Activated naive CD8-positive, alpha-beta T cell (primary cell): ENCODE results near the gene TRPM5.

Experiments
- H3K27ac Mint-ChIP-seq: one replicate; pipeline ENCODE4 v1.8.0; 2021; ENCODE audit warnings: mixed read lengths
- H3K27me3 Mint-ChIP-seq: one replicate; pipeline ENCODE4 v1.8.0; 2021; ENCODE audit warnings: mixed read lengths
- H3K36me3 Mint-ChIP-seq: one replicate; pipeline ENCODE4 v1.8.0; 2021; ENCODE audit warnings: mixed read lengths
- H3K4me1 Mint-ChIP-seq: one replicate; pipeline ENCODE4 v1.8.0; 2021; ENCODE audit warnings: low read depth, mixed read lengths
- H3K4me3 Mint-ChIP-seq: one replicate; pipeline ENCODE4 v1.8.0; 2021; ENCODE audit warnings: mild to moderate bottlenecking, mixed read lengths
- H3K9me3 Mint-ChIP-seq: one replicate; pipeline ENCODE4 v1.8.0; 2021; ENCODE audit warnings: low read depth, mixed read lengths

TRPM5 gene

GRCh38 chr11:2400762-2401435 is 43.4 kb downstream of the TRPM5 start:
- Mint-ChIP-seq H3K9me3 (no peaks in the 10 kb centered on the region), H3K4me3 (peak overlapping the region; percentile 94), H3K27me3 (no peaks in the 10 kb centered on the region), H3K27ac (peak overlapping the region; percentile 88), H3K36me3 (no peaks in the 10 kb centered on the region), H3K4me1 (peaks cover 10% of the 10 kb centered on the region)

GRCh38 chr11:2400069-2400761 is 44.1 kb downstream of the TRPM5 start, which contains the start of gene TSSC4:
TSS of gene TSSC4 (plus strand) at chr11:2400750. CDS start at chr11:2402634, 1,884 bp downstream.
- H3K4me1 Mint-ChIP-seq = peaks cover 10% of the 10 kb centered on the region
- H3K27me3 Mint-ChIP-seq = no peaks in the 10 kb centered on the region
- no peaks in the 10 kb centered on the region for H3K36me3 Mint-ChIP-seq

GRCh38 chr11:2399488-2400068 is 44.7 kb downstream of the TRPM5 start:
- no peaks in the 10 kb centered on the region for H3K36me3 Mint-ChIP-seq
- H3K9me3 Mint-ChIP-seq = no peaks in the 10 kb centered on the region
- H3K4me1 Mint-ChIP-seq = peaks cover 10% of the 10 kb centered on the region
- H3K27me3 Mint-ChIP-seq = no peaks in the 10 kb centered on the region
- H3K4me3 Mint-ChIP-seq = peak overlapping the region; percentile 94
- H3K27ac Mint-ChIP-seq = peak overlapping the region; percentile 81

More at GRCh38 chr11:2400069-2400761, 44.1 kb downstream of the TRPM5 start, which contains the start of gene TSSC4:
- peak within 1 kb of the TSS; percentile 94 for H3K4me3 Mint-ChIP-seq
- peak within 1 kb of the TSS; percentile 88 for H3K27ac Mint-ChIP-seq
- H3K9me3 Mint-ChIP-seq = no peaks in the 10 kb centered on the region

- Mint-ChIP-seq H3K4me3 (peak overlapping the region; percentile 94), H3K27me3 (no peaks in the 10 kb centered on the region), H3K27ac (peak overlapping the region; percentile 81), H3K4me1 (peaks cover 10% of the 10 kb centered on the region), H3K9me3 (no peaks in the 10 kb centered on the region), H3K36me3 (no peaks in the 10 kb centered on the region)
These were observed 45.5 kb downstream of the TRPM5 start for GRCh38 chr11:2398664-2399355.

- peaks cover 7% of the 10 kb centered on the region for H3K4me1 Mint-ChIP-seq
- no peaks in the 10 kb centered on the region for H3K36me3 Mint-ChIP-seq
- H3K27me3 Mint-ChIP-seq = no peaks in the 10 kb centered on the region
- no peak overlapping the region for H3K4me3 Mint-ChIP-seq
- peak overlapping the region; percentile 23 for H3K27ac Mint-ChIP-seq
- H3K9me3 Mint-ChIP-seq = no peaks in the 10 kb centered on the region
These were observed 47.3 kb downstream of the TRPM5 start for GRCh38 chr11:2397005-2397404.

- no peaks in the 10 kb centered on the region for H3K27me3 Mint-ChIP-seq
- H3K9me3 Mint-ChIP-seq = no peaks in the 10 kb centered on the region
These were observed 47.8 kb downstream of the TRPM5 start for GRCh38 chr11:2396471-2396870.

GRCh38 chr11:2395856-2396255 is 48.5 kb downstream of the TRPM5 start:
- Mint-ChIP-seq H3K27ac (no peak overlapping the region), H3K4me1 (peaks cover 3% of the 10 kb centered on the region), H3K9me3 (no peaks in the 10 kb centered on the region), H3K4me3 (no peak overlapping the region), H3K27me3 (no peaks in the 10 kb centered on the region), H3K36me3 (no peaks in the 10 kb centered on the region)

More at GRCh38 chr11:2396471-2396870, 47.8 kb downstream of the TRPM5 start:
- no peak overlapping the region for H3K27ac Mint-ChIP-seq
- H3K4me3 Mint-ChIP-seq = no peak overlapping the region
- no peaks in the 10 kb centered on the region for H3K36me3 Mint-ChIP-seq
- H3K4me1 Mint-ChIP-seq = peaks cover 5% of the 10 kb centered on the region

- Mint-ChIP-seq H3K27ac (no peak overlapping the region), H3K27me3 (no peaks in the 10 kb centered on the region), H3K4me3 (no peak overlapping the region), H3K9me3 (no peaks in the 10 kb centered on the region), H3K4me1 (peaks cover 3% of the 10 kb centered on the region), H3K36me3 (no peaks in the 10 kb centered on the region)
These were observed 49.0 kb downstream of the TRPM5 start for GRCh38 chr11:2395211-2395730.

GRCh38 chr11:2394818-2395105 is 49.6 kb downstream of the TRPM5 start:
- peaks cover 5% of the 10 kb centered on the region for H3K4me1 Mint-ChIP-seq
- no peaks in the 10 kb centered on the region for H3K9me3 Mint-ChIP-seq
- no peak overlapping the region for H3K4me3 Mint-ChIP-seq
- no peaks in the 10 kb centered on the region for H3K27me3 Mint-ChIP-seq
- H3K36me3 Mint-ChIP-seq = no peaks in the 10 kb centered on the region
- H3K27ac Mint-ChIP-seq = no peak overlapping the region
